Ishikawa (cell line): ENCODE data around the gene SOWAHB.

Experiments used
- CEBPB ChIP-seq: IDR thresholded peaks from 2 replicates; pipeline ENCODE4 v1.6.1; 2012
- CREB1 ChIP-seq: IDR thresholded peaks from 2 replicates; pipeline ENCODE4 v1.6.1; 2012; ENCODE audit warnings: low read depth
- EGR1 ChIP-seq: IDR thresholded peaks from 2 replicates; pipeline ENCODE4 v1.6.1; 2012
- EP300 ChIP-seq: IDR thresholded peaks from 2 replicates; pipeline ENCODE4 v1.6.1; 2012; ENCODE audit warnings: borderline replicate concordance
- FOXM1 ChIP-seq: IDR thresholded peaks from 2 replicates; pipeline ENCODE4 v1.6.1; 2012; ENCODE audit warnings: low read depth, borderline replicate concordance
- MAX ChIP-seq: IDR thresholded peaks from 2 replicates; pipeline ENCODE4 v1.6.1; 2012
- NFIC ChIP-seq: IDR thresholded peaks from 2 replicates; pipeline ENCODE4 v1.6.1; 2012
- RAD21 ChIP-seq: IDR thresholded peaks from 2 replicates; pipeline ENCODE4 v1.6.1; 2012; ENCODE audit warnings: low read depth
- TAF1 ChIP-seq: IDR thresholded peaks from 2 replicates; pipeline ENCODE4 v1.6.1; 2012; ENCODE audit warnings: low read depth, mild to moderate bottlenecking
- TCF12 ChIP-seq: IDR thresholded peaks from 2 replicates; pipeline ENCODE4 v1.6.1; 2012; ENCODE audit warnings: low read depth
- TEAD4 ChIP-seq: IDR thresholded peaks from 2 replicates; pipeline ENCODE4 v1.6.1; 2012
- USF1 ChIP-seq: IDR thresholded peaks from 2 replicates; pipeline ENCODE4 v1.6.1; 2012
- YY1 ChIP-seq: IDR thresholded peaks from 2 replicates; pipeline ENCODE4 v1.6.1; 2012; ENCODE audit warnings: low read depth
- ZBTB7A ChIP-seq: IDR thresholded peaks from 2 replicates; pipeline ENCODE4 v1.6.1; 2012; ENCODE audit warnings: low read depth
- TF ChIP-seq, protein P1 (sequence below): IDR thresholded peaks from 2 replicates; pipeline ENCODE4 v1.6.1; 2012; ENCODE audit warnings: low read depth, mild to moderate bottlenecking

The SOWAHB gene

GRCh38 chr4:76920715-76921114 is 22.8 kb upstream of the SOWAHB start:
- TF ChIP-seq FOXM1 (no peak), RAD21 (no peak), TEAD4 (no peak), YY1 (no peak), TAF1 (no peak), NFIC (no peak), EP300 (no peak), EGR1 (no peak), ZBTB7A (no peak), CEBPB (no peak)

DNA sequence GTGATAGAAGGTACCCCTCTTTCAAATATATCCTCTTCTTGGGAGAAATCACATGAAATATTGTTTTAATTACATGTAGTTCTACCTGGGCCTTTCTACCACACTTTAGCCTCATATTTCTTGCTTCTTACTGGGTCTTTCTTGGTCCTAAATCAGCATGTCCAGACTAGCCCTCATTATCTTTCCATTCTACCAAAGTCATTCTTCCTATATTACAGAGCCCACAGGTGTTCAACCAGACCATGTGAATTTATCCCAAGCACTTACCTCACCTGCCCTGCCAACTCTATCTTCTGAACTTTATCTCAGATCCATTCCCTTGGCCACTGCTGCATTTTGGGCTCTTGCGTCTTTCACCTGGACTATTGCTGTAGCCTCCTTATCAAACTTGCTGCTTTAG is 11.8 kb upstream of the SOWAHB start:
- no peak for TF ChIP-seq USF1
- TF ChIP-seq TEAD4 = no peak
- no peak for TF ChIP-seq NFIC
- TF ChIP-seq YY1 = no peak
- TF ChIP-seq TCF12 = no peak
- TF ChIP-seq, protein P1, sequence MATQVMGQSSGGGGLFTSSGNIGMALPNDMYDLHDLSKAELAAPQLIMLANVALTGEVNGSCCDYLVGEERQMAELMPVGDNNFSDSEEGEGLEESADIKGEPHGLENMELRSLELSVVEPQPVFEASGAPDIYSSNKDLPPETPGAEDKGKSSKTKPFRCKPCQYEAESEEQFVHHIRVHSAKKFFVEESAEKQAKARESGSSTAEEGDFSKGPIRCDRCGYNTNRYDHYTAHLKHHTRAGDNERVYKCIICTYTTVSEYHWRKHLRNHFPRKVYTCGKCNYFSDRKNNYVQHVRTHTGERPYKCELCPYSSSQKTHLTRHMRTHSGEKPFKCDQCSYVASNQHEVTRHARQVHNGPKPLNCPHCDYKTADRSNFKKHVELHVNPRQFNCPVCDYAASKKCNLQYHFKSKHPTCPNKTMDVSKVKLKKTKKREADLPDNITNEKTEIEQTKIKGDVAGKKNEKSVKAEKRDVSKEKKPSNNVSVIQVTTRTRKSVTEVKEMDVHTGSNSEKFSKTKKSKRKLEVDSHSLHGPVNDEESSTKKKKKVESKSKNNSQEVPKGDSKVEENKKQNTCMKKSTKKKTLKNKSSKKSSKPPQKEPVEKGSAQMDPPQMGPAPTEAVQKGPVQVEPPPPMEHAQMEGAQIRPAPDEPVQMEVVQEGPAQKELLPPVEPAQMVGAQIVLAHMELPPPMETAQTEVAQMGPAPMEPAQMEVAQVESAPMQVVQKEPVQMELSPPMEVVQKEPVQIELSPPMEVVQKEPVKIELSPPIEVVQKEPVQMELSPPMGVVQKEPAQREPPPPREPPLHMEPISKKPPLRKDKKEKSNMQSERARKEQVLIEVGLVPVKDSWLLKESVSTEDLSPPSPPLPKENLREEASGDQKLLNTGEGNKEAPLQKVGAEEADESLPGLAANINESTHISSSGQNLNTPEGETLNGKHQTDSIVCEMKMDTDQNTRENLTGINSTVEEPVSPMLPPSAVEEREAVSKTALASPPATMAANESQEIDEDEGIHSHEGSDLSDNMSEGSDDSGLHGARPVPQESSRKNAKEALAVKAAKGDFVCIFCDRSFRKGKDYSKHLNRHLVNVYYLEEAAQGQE = no peak
- no peak for TF ChIP-seq CREB1

DNA sequence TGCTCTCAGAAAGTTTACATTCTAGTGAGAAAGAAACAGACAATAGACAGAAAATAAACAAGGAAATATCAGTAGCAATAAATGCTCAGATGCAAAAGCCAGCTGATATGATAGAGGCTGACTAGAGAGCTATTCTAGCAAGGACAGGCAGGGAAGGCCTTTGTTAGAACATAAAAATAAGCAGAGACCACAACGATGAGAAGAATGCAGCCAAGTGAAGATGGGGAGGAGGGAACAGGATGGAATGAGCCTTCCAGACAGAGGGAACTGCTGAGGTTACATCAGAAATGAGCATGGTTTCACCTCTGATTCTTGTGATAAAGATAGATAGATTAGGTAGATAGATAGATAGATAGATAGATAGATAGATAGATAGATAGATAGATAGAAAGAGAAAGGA is 7.6 kb upstream of the SOWAHB start:
- TF ChIP-seq CEBPB (no peak), RAD21 (no peak), EP300 (no peak)

DNA sequence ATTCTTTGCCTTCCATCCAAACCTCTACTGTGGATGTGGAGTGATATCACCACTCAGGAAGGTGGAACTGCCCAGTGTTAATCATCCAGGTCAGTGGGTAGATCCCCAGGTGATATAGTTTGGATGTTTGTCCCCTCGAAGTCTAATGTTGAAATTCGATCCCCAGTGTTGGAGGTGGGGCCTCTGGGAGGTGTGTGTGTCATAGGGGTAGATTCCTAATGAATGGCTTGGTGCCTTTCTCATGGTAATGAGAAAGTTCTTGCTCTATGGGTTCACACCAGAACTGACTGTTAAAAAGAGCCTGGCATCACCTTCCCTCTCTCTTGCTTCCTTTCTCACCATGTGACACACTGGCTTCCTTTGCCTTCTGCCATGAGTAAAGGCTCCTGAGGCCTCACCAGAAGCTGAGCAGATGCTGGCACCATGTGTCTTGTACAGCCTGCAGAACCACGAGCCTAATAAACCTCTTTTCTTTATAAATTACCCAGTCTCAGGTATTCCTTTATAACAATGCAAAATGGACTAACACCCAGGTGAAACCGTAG is 6.8 kb upstream of the SOWAHB start:
- TF ChIP-seq MAX = no peak

DNA sequence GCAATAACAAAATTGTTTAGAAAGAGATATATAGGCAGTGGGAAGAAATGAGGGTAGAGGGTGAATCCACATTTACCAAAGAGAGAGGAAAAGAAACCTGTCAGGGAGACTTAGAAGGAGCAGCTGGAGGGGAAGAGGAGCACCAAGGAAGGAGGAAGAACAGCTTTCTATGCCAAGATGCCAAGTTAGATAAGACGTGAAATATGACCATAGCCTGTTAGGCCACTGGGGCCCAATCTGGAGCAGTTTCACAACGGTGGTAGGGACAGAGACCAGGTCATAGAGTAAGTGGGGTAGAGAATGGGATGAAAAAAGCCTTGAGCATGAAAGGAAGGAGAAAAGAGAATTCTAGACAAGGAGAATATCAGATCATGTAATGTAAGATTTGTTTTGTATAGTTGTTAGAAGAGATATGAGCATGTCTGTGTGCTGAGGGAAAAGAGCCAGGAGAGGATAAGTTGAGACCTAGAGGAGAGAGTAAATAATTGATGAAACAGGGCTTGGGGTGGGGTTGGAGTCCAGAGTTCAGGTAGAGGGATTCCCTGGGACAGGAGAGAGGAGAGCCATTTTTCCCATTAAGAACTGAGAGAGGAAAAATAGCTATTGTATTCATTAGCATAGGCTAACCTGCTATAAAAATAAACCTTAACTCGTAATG is 4.4 kb upstream of the SOWAHB start:
- TF ChIP-seq EGR1 (no peak), NFIC (no peak), USF1 (no peak), CEBPB (no peak), MAX (no peak), TCF12 (no peak), FOXM1 (no peak), RAD21 (no peak), TAF1 (no peak), ZBTB7A (no peak), YY1 (no peak), EP300 (no peak), CREB1 (no peak), TEAD4 (no peak)
- TF ChIP-seq, protein P1 = no peak

- TF ChIP-seq CEBPB (no peak), RAD21 (no peak), ZBTB7A (no peak), TCF12 (no peak), TEAD4 (no peak), USF1 (no peak), CREB1 (no peak), EP300 (no peak), TAF1 (no peak), YY1 (no peak), FOXM1 (no peak), NFIC (no peak), MAX (no peak), EGR1 (no peak)
- TF ChIP-seq, protein P1 = no peak
Measured at GRCh38 chr4:76898949-76899645, 1.2 kb upstream of the SOWAHB start.
